IMR-90 (cell line): ENCODE measurements around the gene DPAGT1. TPM values are rescaled to one million over a fixed set of nuclear protein-coding genes. Genes with fewer than 3 reads are reported as not detected.

Experiments
- ATAC-seq: fragments of 200-7000 bp; cut with Tn5 transposase; 2 replicates; pipeline ENCODE4 v1.9.1; 2020; ENCODE audit warnings: low read depth, mild to moderate bottlenecking, moderate library complexity
- BruUV-seq: library from RNA; stranded (reverse); fragments of 400-500 nt; replicated peaks from 2 replicates; lab custom pipeline; 2021; lab: Mats Ljungman, UMichigan
- CTCF ChIA-PET: fragments of 300-600 bp; formaldehyde crosslinking; extraction: SDS; loops from one replicate; lab custom pipeline; 2021; ENCODE audit warnings: antibody characterized with exemption; lab: Yijun Ruan, JAX
- POLR2A ChIA-PET: fragments of 300-600 bp; sonication (Branson Sonifier 250); formaldehyde crosslinking; loops from one replicate; lab custom pipeline; 2022; ENCODE audit warnings: antibody characterized with exemption; ENCODE audit not compliant: unreplicated experiment; lab: Charles Lee
- DNase-seq: peaks from one replicate; pipeline ENCODE4 v3.0.0; 2013
- H2AFZ ChIP-seq: replicated peaks from 2 replicates; pipeline ENCODE3; 2013; ENCODE audit warnings: low read length, mild to moderate bottlenecking; ENCODE audit not compliant: poor library complexity
- H2AK5ac ChIP-seq: 2 replicates; pipeline ENCODE4 v1.6.1; 2013; ENCODE audit warnings: low read depth, low read length, inconsistent platforms
- H2AK9ac ChIP-seq: replicated peaks from 2 replicates; pipeline ENCODE3; 2013; ENCODE audit warnings: mild to moderate bottlenecking, low read depth, low read length, moderate library complexity; ENCODE audit not compliant: poor library complexity
- H2BK120ac ChIP-seq: 2 replicates; pipeline ENCODE4 v1.6.1; 2013; ENCODE audit warnings: low read depth, low read length, inconsistent platforms
- H2BK15ac ChIP-seq: 3 replicates; pipeline ENCODE4 v1.6.1; 2013; ENCODE audit warnings: low read depth, low read length, inconsistent platforms
- H2BK20ac ChIP-seq: 2 replicates; pipeline ENCODE4 v1.6.1; 2013; ENCODE audit warnings: low read depth, mild to moderate bottlenecking, inconsistent platforms, low read length, moderate library complexity
- H2BK5ac ChIP-seq: 2 replicates; pipeline ENCODE4 v1.6.1; 2013; ENCODE audit warnings: mild to moderate bottlenecking, low read depth, low read length, inconsistent platforms; ENCODE audit not compliant: poor library complexity, severe bottlenecking
- H3K14ac ChIP-seq: replicated peaks from 2 replicates; pipeline ENCODE4 v1.6.1; 2013; ENCODE audit warnings: low read depth, low read length, inconsistent platforms
- H3K18ac ChIP-seq: 2 replicates; pipeline ENCODE4 v1.6.1; 2013; ENCODE audit warnings: low read depth, low read length, control low read depth
- H3K23ac ChIP-seq: 2 replicates; pipeline ENCODE4 v1.6.1; 2013; ENCODE audit warnings: low read depth, low read length, inconsistent platforms
- H3K27ac ChIP-seq: 2 replicates; pipeline ENCODE4 v1.5.1; 2013; ENCODE audit warnings: mild to moderate bottlenecking, control low read depth, low read length; ENCODE audit not compliant: insufficient read depth
- H3K27me3 ChIP-seq: 2 replicates; pipeline ENCODE4 v1.6.1; 2013; ENCODE audit warnings: low read length; ENCODE audit not compliant: control insufficient read depth, insufficient read depth
- H3K36me3 ChIP-seq: 2 replicates; pipeline ENCODE4 v1.6.1; 2013; ENCODE audit warnings: low read length, mixed read lengths; ENCODE audit not compliant: control insufficient read depth, insufficient read depth
- H3K4ac ChIP-seq: 2 replicates; pipeline ENCODE4 v1.6.1; 2013; ENCODE audit warnings: low read depth, low read length, inconsistent platforms
- H3K4me1 ChIP-seq: 2 replicates; pipeline ENCODE4 v1.6.1; 2013; ENCODE audit warnings: low read length, mixed read lengths; ENCODE audit not compliant: control insufficient read depth, insufficient read depth
- H3K4me2 ChIP-seq: 2 replicates; pipeline ENCODE4 v1.6.1; 2013; ENCODE audit warnings: low read depth, mild to moderate bottlenecking, control low read depth, low read length, moderate library complexity
- H3K4me3 ChIP-seq: 2 replicates; pipeline ENCODE4 v1.5.1; 2013; ENCODE audit warnings: low read depth, mild to moderate bottlenecking, control low read depth, low read length, moderate library complexity; ENCODE audit not compliant: insufficient read depth
- H3K56ac ChIP-seq: 2 replicates; pipeline ENCODE4 v1.6.1; 2013; ENCODE audit warnings: low read length, inconsistent platforms; ENCODE audit not compliant: insufficient read depth; ENCODE audit errors: extremely low read depth
- H3K79me1 ChIP-seq, 2 experiments: 2 replicates each; pipeline ENCODE4 v1.6.1; 2013; ENCODE audit warnings: low read length in 2 of 2, inconsistent platforms in 1 of 2, low read depth in 1 of 2
- H3K9ac ChIP-seq: 2 replicates; pipeline ENCODE4 v1.6.1; 2013; ENCODE audit warnings: low read depth, low read length, control low read depth
- H3K9me1 ChIP-seq: 2 replicates; pipeline ENCODE4 v1.6.1; 2013; ENCODE audit warnings: low read length, inconsistent platforms; ENCODE audit not compliant: insufficient read depth
- H3K9me3 ChIP-seq: 2 replicates; pipeline ENCODE4 v1.6.1; 2013; ENCODE audit warnings: low read length; ENCODE audit not compliant: control insufficient read depth, insufficient read depth
- H4K20me1 ChIP-seq: 2 replicates; pipeline ENCODE4 v1.6.1; 2013; ENCODE audit warnings: low read length, inconsistent platforms; ENCODE audit not compliant: insufficient read depth
- H4K5ac ChIP-seq: 2 replicates; pipeline ENCODE4 v1.6.1; 2013; ENCODE audit warnings: mild to moderate bottlenecking, low read depth, low read length, control low read depth
- H4K8ac ChIP-seq, 2 experiments: 2 replicates each; pipeline ENCODE4 v1.6.1; 2013; ENCODE audit warnings: low read depth in 2 of 2, low read length in 2 of 2, control low read depth in 1 of 2, inconsistent platforms in 1 of 2
- H4K91ac ChIP-seq: 2 replicates; pipeline ENCODE4 v1.6.1; 2013; ENCODE audit warnings: low read depth, low read length, inconsistent platforms; ENCODE audit not compliant: insufficient read depth
- BHLHE40 ChIP-seq: fragments of 150-350 bp; IDR thresholded peaks from 2 replicates; pipeline ENCODE4 v1.6.1; 2016; ENCODE audit warnings: mild to moderate bottlenecking, low read depth, low read length
- CHD1 ChIP-seq: IDR thresholded peaks from 2 replicates; pipeline ENCODE4 v1.6.1; 2012; ENCODE audit warnings: low read depth, low read length, improper control_type of control experiment
- CTCF ChIP-seq: conservative IDR thresholded peaks from 2 replicates; pipeline ENCODE4 v1.5.1; 2012; ENCODE audit warnings: mild to moderate bottlenecking, low read depth, low read length, improper control_type of control experiment
- ELK1 ChIP-seq: fragments of 150-350 bp; IDR thresholded peaks from 2 replicates; pipeline ENCODE4 v1.6.1; 2016; ENCODE audit warnings: low read depth, mild to moderate bottlenecking, low read length, moderate library complexity, borderline replicate concordance
- FOS ChIP-seq: fragments of 150-350 bp; IDR thresholded peaks from 2 replicates; pipeline ENCODE4 v1.6.1; 2016; ENCODE audit warnings: low read depth, low read length
- MAFK ChIP-seq: IDR thresholded peaks from 2 replicates; pipeline ENCODE4 v1.6.1; 2012; ENCODE audit warnings: low read depth, low read length, improper control_type of control experiment
- MAZ ChIP-seq: IDR thresholded peaks from 2 replicates; pipeline ENCODE4 v1.6.1; 2012; ENCODE audit warnings: low read depth, mild to moderate bottlenecking, low read length, improper control_type of control experiment, moderate library complexity, borderline replicate concordance
- MXI1 ChIP-seq: IDR thresholded peaks from 2 replicates; pipeline ENCODE4 v1.6.1; 2012; ENCODE audit warnings: low read depth, mild to moderate bottlenecking, low read length, moderate library complexity, borderline replicate concordance
- POLR2A ChIP-seq: IDR thresholded peaks from 2 replicates; pipeline ENCODE4 v1.6.1; 2012; ENCODE audit warnings: mild to moderate bottlenecking, low read depth, low read length
- RAD21 ChIP-seq: IDR thresholded peaks from 2 replicates; pipeline ENCODE4 v1.6.1; 2012; ENCODE audit warnings: low read length, improper control_type of control experiment
- RCOR1 ChIP-seq: IDR thresholded peaks from 2 replicates; pipeline ENCODE4 v1.6.1; 2012; ENCODE audit warnings: mild to moderate bottlenecking, low read length, improper control_type of control experiment; ENCODE audit not compliant: insufficient replicate concordance
- RFX5 ChIP-seq: IDR thresholded peaks from 2 replicates; pipeline ENCODE4 v1.8.0; 2012; ENCODE audit warnings: low read depth, mild to moderate bottlenecking, low read length, moderate library complexity
- SMC3 ChIP-seq: fragments of 150-350 bp; IDR thresholded peaks from 2 replicates; pipeline ENCODE4 v1.6.1; 2016; ENCODE audit warnings: low read depth, mild to moderate bottlenecking, antibody characterized with exemption, low read length, moderate library complexity
- WGBS, 2 experiments: methylation state at CpG; one replicate each; pipeline versions ENCODE4 v1.1.5 to v1.1.7; 2013; ENCODE audit warnings: missing lambda C conversion rate in 2 of 2; ENCODE audit not compliant: insufficient read length in 1 of 2; ENCODE audit errors: extremely low coverage in 2 of 2; 5-methylcytosine and 5-hydroxymethylcytosine counted together
- dilution Hi-C: fragments of 300-500 bp; cut with HindIII; formaldehyde crosslinking; loops from one replicate; pipeline ENCODE4 v1.14.3; 2018; ENCODE audit warnings: low sequenced_read_pairs; ENCODE audit not compliant: unreplicated experiment
- in situ Hi-C: fragments of 300-500 bp; cut with MboI; formaldehyde crosslinking; loops from 3 replicates; pipeline ENCODE4 v1.14.3; 2019; ENCODE audit warnings: low sequenced_read_pairs, inconsistent platforms, mixed read lengths
- intact Hi-C: fragments of 100-400 bp; cut with micrococcal nuclease; formaldehyde crosslinking; loops from 2 replicates; pipeline ENCODE4 v1.10.0; 2022
- polyA plus RNA-seq, 3 experiments: library from polyadenylated mRNA; depleted of rRNA; stranded (reverse); fragments of >200 nt; gene quantifications; 2 replicates each; pipeline ENCODE4 v1.2.3, GENCODE V29; 2012; ENCODE audit warnings: low replicate concordance in 1 of 3
- total RNA-seq: library from RNA; depleted of rRNA; stranded (reverse); fragments of >200 nt; gene quantifications from 2 replicates; pipeline ENCODE4 v1.2.3, GENCODE V29; 2012

The DPAGT1 gene
- total and polyA plus RNA-seq, 2 of the 4 experiments (the other 2 are of a cell fraction): 15.2 to 53.4 TPM

- Histone ChIP-seq H3K4me2 (peak within 1 kb of the TSS; percentile 90), H3K27me3 (no peaks in the 10 kb centered on the region), H2BK20ac (no peak within 1 kb of the TSS), H3K36me3 (peaks cover 14% of the 10 kb centered on the region), H3K9me1 (peaks cover 6% of the 10 kb centered on the region; the same call in 1 of the 2 replicates), H4K5ac (peak within 1 kb of the TSS; percentile 86), H2AK5ac (peak within 1 kb of the TSS; percentile 57), H3K27ac (peak within 1 kb of the TSS; percentile 81), H3K4me1 (peaks cover 7% of the 10 kb centered on the region), H4K20me1 (no peaks in the 10 kb centered on the region; the same call in 1 of the 2 replicates), H3K9ac (peak within 1 kb of the TSS; percentile 86), H3K79me1 (peaks cover 21 to 44% of the 10 kb centered on the region in 2 experiments), H2BK15ac (peak within 1 kb of the TSS; percentile 42; the same call in 1 of the 3 replicates), H3K56ac (peak within 1 kb of the TSS; percentile 90), H3K9me3 (no peaks in the 10 kb centered on the region), H2AK9ac (peak within 1 kb of the TSS; percentile 74), H3K14ac (peak within 1 kb of the TSS; percentile 91), H4K91ac (peak within 1 kb of the TSS; percentile 71), H2BK120ac (peak within 1 kb of the TSS; percentile 46; the same call in 1 of the 2 replicates), H3K23ac (peak within 1 kb of the TSS; percentile 84), H3K18ac (peak within 1 kb of the TSS; percentile 67), H3K4me3 (peak within 1 kb of the TSS; percentile 93), H2AFZ (peak within 1 kb of the TSS; percentile 92), H4K8ac (peak within 1 kb of the TSS; percentile 70 to 99), H2BK5ac (peak within 1 kb of the TSS; percentile 79), H3K4ac (peak within 1 kb of the TSS; percentile 82)
- 1% methylated on average over 26 of the region's 49 CpGs; no CpG with 5 or more reads in 1 of the 2 experiments for WGBS, 2 experiments
- dilution Hi-C loops: no loop called here
- intact Hi-C loops: no loop called here
- CTCF ChIA-PET: interaction anchor here (1.1 to 1.5 kb wide), 2 partner anchors 32 to 270 kb away, joined by 5 read pairs; no protein-coding TSS in a partner anchor
- in situ Hi-C loops: no loop called here
- ATAC-seq (peak; percentile 98), DNase-seq (peak; percentile 96)
- BruUV-seq: TSS peak; percentile 68
- POLR2A ChIA-PET: interaction anchor here (0.6 to 1.2 kb wide), 5 partner anchors 10 to 184 kb away, joined by 3 to 5 read pairs (median 4); partner anchors contain the start of gene HMBS
- TF ChIP-seq ELK1 (no peak), RAD21 (no peak), CHD1 (no peak), BHLHE40 (peak; percentile 72), MAFK (no peak), RFX5 (no peak), MAZ (peak; percentile 61; the same call in 1 of the 2 replicates), POLR2A (peak; percentile 47; the same call in 1 of the 2 replicates), RCOR1 (no peak), FOS (peak; percentile 77; the same call in 1 of the 2 replicates), CTCF (no peak), MXI1 (peak; percentile 72; the same call in 1 of the 2 replicates), SMC3 (no peak)
These were observed 34.1 kb downstream of the DPAGT1 start, which contains the start of gene VPS11 for GRCh38 chr11:119067371-119068222. Gene VPS11 (plus strand): TSS chr11:119067818. CDS start chr11:119067824, 6 bp downstream.
